Pancreas (tissue), 10 donors: ENCODE data around the gene SPTSSB. TPM values are rescaled to one million over a fixed set of nuclear protein-coding genes. Genes with fewer than 3 reads are reported as not detected.

Experiments used
- ATAC-seq, 4 donors: fragments of 200-7000 bp; cut with Tn5 transposase; one replicate each; pipeline versions ENCODE4 v1.8.0 to v1.9.1; 2020; ENCODE audit warnings: mild to moderate bottlenecking in 4 of 4, moderate library complexity in 4 of 4
- DNase-seq, 6 donors: peaks; one replicate each; pipeline ENCODE4 v3.0.0-alpha.2; 2020
- FAIRE-seq: peaks from 2 replicates; lab custom pipeline; 2012; peaks lifted over from hg19 to GRCh38; lab: Jason Lieb, UNC
- H3K27ac ChIP-seq, 4 donors: fragments of 200-600 bp; sonication (generic); 1 replicate in 3 of 4; 2 replicates in 1 of 4; pipeline versions ENCODE4 v1.5.0 to v1.8.0; 2020
- H3K27me3 ChIP-seq, 4 donors: fragments of 200-600 bp; one replicate each; pipeline ENCODE4 v1.8.0; 2021
- H3K36me3 ChIP-seq, 3 donors: fragments of 200-600 bp; sonication (generic) in 1 of 3; one replicate each; pipeline versions ENCODE4 v1.5.0 to v1.8.0; 2020 to 2021
- H3K4me1 ChIP-seq, 3 donors: fragments of 200-600 bp; one replicate each; pipeline ENCODE4 v1.8.0; 2021
- H3K4me3 ChIP-seq, 4 donors: fragments of 200-600 bp; sonication (generic) in 2 of 4; one replicate each; pipeline versions ENCODE4 v1.5.0 to v1.8.0; 2020 to 2021
- H3K9me3 ChIP-seq, 4 donors: fragments of 200-600 bp; one replicate each; pipeline ENCODE4 v1.8.0; 2021
- CTCF ChIP-seq, 4 donors: fragments of 200-600 bp; sonication (generic) in 3 of 4; IDR thresholded peaks; one replicate each; pipeline versions ENCODE4 v1.5.0 to v1.8.0; 2021; ENCODE audit warnings: antibody characterized with exemption in 4 of 4
- WGBS, 2 donors: extraction: QIAGEN DNeasy Blood & Tissue Kit; methylation state at CpG; one replicate each; pipeline ENCODE4 v1.1.7; 2013; 5-methylcytosine and 5-hydroxymethylcytosine counted together
- intact Hi-C, 3 donors: fragments of 100-400 bp; cut with DNase I; formaldehyde crosslinking; loops; one replicate each; pipeline versions ENCODE4 v1.11.1 to v1.14.2; 2022
- polyA plus RNA-seq, 2 donors: library from polyadenylated mRNA; stranded (reverse); fragments of 200-250 nt; gene quantifications; one replicate each; pipeline ENCODE4 v1.2.3, GENCODE V29; 2013
- total RNA-seq, 6 donors: library from RNA; stranded (reverse); fragmentation: NEBNext Ultra II Directional in 4 of 6; extraction: Animal tissue kit (Norgen Biotek cat#: 25700) in 4 of 6; gene quantifications; one replicate each; pipeline versions ENCODE4 v1.2.1 to v1.2.4, GENCODE V29; 2021 to 2023
- donor health status: healthy with polysubstance abuse.
- donor health status: DM: no; HTN: no; CAD: no; lungs with moderate emphysema.
- donor health status: DM: no; HTN: no; CAD: no.
- donor health status: control.
- donor health status: control.
- donor health status: Bipolar disorder and iron deficiency.
- donor health status: DM: yes; HTN: yes; CAD: no.
- donor health status: DM: no; HTN: no; CAD: no.
- donor health status: DM: no; HTN: no; CAD: no.
- donor health status: DM: yes; HTN: yes; CAD: no.

SPTSSB gene
- total and polyA plus RNA-seq, 8 donors, result 0.23 to 8.0 (median 1.3) TPM

DNA sequence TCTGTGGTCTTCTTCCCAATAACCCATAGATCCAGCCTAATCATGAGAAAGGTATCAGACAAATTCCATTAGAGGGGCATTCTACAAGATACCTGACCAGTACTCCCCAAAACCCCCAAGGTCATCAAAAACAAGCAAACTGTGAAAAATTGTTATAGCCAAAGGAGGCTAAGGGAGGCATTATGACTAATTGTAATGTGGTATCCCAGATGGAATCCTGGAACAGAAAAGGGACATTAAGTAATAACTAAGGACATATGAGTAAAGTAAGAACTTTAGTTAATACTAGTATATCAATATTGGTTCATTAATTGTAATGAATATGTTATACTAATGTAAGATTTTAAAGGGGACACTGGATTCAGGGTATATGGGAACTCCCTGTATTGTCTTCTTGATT lies 20.4 kb downstream of the SPTSSB start:
- Histone ChIP-seq H3K27me3 (no peaks in the 10 kb centered on the region), H3K36me3 (no peaks in the 10 kb centered on the region), H3K9me3 (no peaks in the 10 kb centered on the region), H3K4me1 (no peaks in the 10 kb centered on the region), H3K27ac (no peak overlapping the region), H3K4me3 (no peak overlapping the region)
- TF ChIP-seq CTCF (IDR thresholded peaks at IDR 0.05), result no peak
- no peak for DNase-seq
- ATAC-seq, result no peak
- intact Hi-C loops, result no loop called here
- no peak for FAIRE-seq

GRCh38 chr3:161349529-161350312 lies 21.6 kb downstream of the SPTSSB start:
- ATAC-seq (peak in 3 of 4 donors; percentile 53 to 88 (median 79)), FAIRE-seq (no peak), DNase-seq (no peak)
- 62 to 69% methylated on average over 7 of the region's 7 CpGs for WGBS, 2 donors
- TF ChIP-seq CTCF (IDR thresholded peaks at IDR 0.05), result no peak
- intact Hi-C loops, result no loop called here
- Histone ChIP-seq H3K36me3 (no peaks in the 10 kb centered on the region), H3K4me3 (no peak overlapping the region), H3K4me1 (no peaks in the 10 kb centered on the region), H3K27me3 (no peaks in the 10 kb centered on the region), H3K27ac (no peak overlapping the region), H3K9me3 (no peaks in the 10 kb centered on the region)

DNA sequence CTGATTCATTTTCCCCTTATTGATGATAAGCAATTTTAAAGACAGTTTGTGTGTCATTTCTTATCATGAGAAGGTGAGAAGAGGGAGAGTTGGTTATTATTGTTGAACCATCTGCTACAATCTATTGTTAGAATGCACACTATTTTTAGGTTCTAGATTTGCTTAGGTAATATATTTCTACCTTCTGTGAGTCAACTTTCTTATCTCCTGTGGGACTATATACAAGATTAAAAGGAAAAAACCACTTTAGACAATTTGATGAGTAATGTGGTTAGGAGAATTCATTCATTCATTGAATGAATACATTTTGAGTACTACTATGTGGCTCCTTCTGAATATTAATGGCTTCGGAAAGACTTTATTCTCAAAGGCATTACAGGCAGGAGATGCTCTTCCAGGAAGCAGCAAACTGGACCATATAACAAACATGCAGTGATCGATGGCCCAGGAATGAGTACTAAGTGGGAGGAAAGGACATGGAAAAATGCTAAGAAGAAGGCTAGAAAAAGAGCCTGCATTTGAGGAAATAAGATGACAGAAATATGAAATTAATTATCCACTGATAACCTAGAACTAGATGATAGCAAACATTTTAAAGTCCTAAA lies 22.4 kb downstream of the SPTSSB start:
- TF ChIP-seq CTCF (IDR thresholded peaks at IDR 0.05), result no peak
- ATAC-seq (no peak), DNase-seq (no peak), FAIRE-seq (no peak)
- Histone ChIP-seq H3K4me1 (no peaks in the 10 kb centered on the region), H3K9me3 (no peaks in the 10 kb centered on the region), H3K27me3 (no peaks in the 10 kb centered on the region), H3K4me3 (no peak overlapping the region), H3K27ac (no peak overlapping the region), H3K36me3 (no peaks in the 10 kb centered on the region)
- intact Hi-C loops, result no loop called here
- WGBS, 2 donors, result 76 to 83% methylated on average over 2 of the region's 2 CpGs

DNA sequence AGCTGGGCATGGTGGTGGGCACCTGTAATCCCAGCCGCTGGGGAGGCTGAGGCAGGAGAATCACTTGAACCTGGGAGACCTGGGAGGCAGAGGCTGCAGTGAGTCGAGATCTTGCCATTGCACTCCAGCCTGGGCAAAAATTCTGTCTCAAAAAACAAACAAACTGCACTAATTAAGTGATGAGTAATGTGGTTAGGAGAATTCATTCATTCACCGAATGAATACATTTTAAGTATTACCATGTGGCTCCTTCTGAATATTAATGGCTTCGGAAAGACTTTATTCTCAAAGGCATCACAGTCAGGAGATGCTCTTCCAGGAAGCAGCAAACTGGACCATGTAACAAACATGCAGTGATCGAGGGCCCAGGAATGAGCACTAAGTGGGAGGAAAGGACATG lies 23.6 kb downstream of the SPTSSB start:
- FAIRE-seq, result no peak
- 90 to 95% methylated on average over 5 of the region's 5 CpGs for WGBS, 2 donors
- no peak for TF ChIP-seq CTCF (IDR thresholded peaks at IDR 0.05)

GRCh38 chr3:161345023-161345422 lies 26.3 kb downstream of the SPTSSB start:
- no peaks in the 10 kb centered on the region for H3K9me3 ChIP-seq
- no peaks in the 10 kb centered on the region for H3K27me3 ChIP-seq
- no peak for DNase-seq
- FAIRE-seq, result no peak
- H3K4me3 ChIP-seq, result no peak overlapping the region
- no peaks in the 10 kb centered on the region for H3K36me3 ChIP-seq
- ATAC-seq, result no peak
- no peaks in the 10 kb centered on the region for H3K4me1 ChIP-seq
- no peak overlapping the region for H3K27ac ChIP-seq
- intact Hi-C loops, result no loop called here
- no peak for TF ChIP-seq CTCF (IDR thresholded peaks at IDR 0.05)
- 35 to 47% methylated on average over 2 of the region's 2 CpGs for WGBS, 2 donors

More for the DNA sequence above, 23.6 kb downstream of the SPTSSB start:
- no peaks in the 10 kb centered on the region for H3K4me1 ChIP-seq
- ATAC-seq (no peak), DNase-seq (no peak)
- H3K9me3 ChIP-seq, result no peaks in the 10 kb centered on the region
- intact Hi-C loops, result no loop called here
- H3K27me3 ChIP-seq, result no peaks in the 10 kb centered on the region
- H3K4me3 ChIP-seq, result no peak overlapping the region
- no peak overlapping the region for H3K27ac ChIP-seq
- no peaks in the 10 kb centered on the region for H3K36me3 ChIP-seq
